Measurements from ENCODE around the gene EMP1. TPM values are rescaled to one million over a fixed set of nuclear protein-coding genes. Genes with fewer than 3 reads are reported as not detected.

The EMP1 gene
- total RNA-seq, 1 donor from 2014 or later = not detected

GRCh38 chr12:13183620-13184019 is 12.9 kb upstream of the EMP1 start:
- Mint-ChIP-seq H3K36me3 (ENCODE audit: unreplicated experiment) (no peaks in the 10 kb centered on the region), H3K27ac (ENCODE audit: unreplicated experiment) (no peak overlapping the region), H3K9me3 (ENCODE audit: unreplicated experiment) (no peaks in the 10 kb centered on the region), H3K27me3 (ENCODE audit: unreplicated experiment) (no peaks in the 10 kb centered on the region), H3K4me1 (ENCODE audit: low read depth, unreplicated experiment) (peaks cover 6% of the 10 kb centered on the region), H3K4me3 (ENCODE audit: unreplicated experiment) (no peak overlapping the region)
- DNase-seq = no peak
- no peak for TF ChIP-seq CTCF (IDR thresholded peaks at IDR 0.05; ENCODE audit: partially characterized antibody, unreplicated experiment)

- DNase-seq = no peak
- no peak overlapping the region for H3K27ac Mint-ChIP-seq (ENCODE audit: unreplicated experiment)
- TF ChIP-seq CTCF (IDR thresholded peaks at IDR 0.05; ENCODE audit: partially characterized antibody, unreplicated experiment) = no peak
- H3K4me3 Mint-ChIP-seq (ENCODE audit: unreplicated experiment) = no peak overlapping the region
- no peaks in the 10 kb centered on the region for H3K4me1 Mint-ChIP-seq (ENCODE audit: low read depth, unreplicated experiment)
- no peaks in the 10 kb centered on the region for H3K9me3 Mint-ChIP-seq (ENCODE audit: unreplicated experiment)
- no peaks in the 10 kb centered on the region for H3K36me3 Mint-ChIP-seq (ENCODE audit: unreplicated experiment)
- H3K27me3 Mint-ChIP-seq (ENCODE audit: unreplicated experiment) = no peaks in the 10 kb centered on the region
These were observed 10.2 kb upstream of the EMP1 start for GRCh38 chr12:13186302-13186701.

GRCh38 chr12:13187399-13187798 is 9.1 kb upstream of the EMP1 start:
- H3K27ac Mint-ChIP-seq (ENCODE audit: unreplicated experiment) = no peak overlapping the region

GRCh38 chr12:13189264-13189663 is 7.3 kb upstream of the EMP1 start:
- TF ChIP-seq CTCF (IDR thresholded peaks at IDR 0.05; ENCODE audit: partially characterized antibody, unreplicated experiment) = no peak
- Mint-ChIP-seq H3K27ac (ENCODE audit: unreplicated experiment) (no peak overlapping the region), H3K9me3 (ENCODE audit: unreplicated experiment) (no peaks in the 10 kb centered on the region), H3K27me3 (ENCODE audit: unreplicated experiment) (no peaks in the 10 kb centered on the region), H3K4me3 (ENCODE audit: unreplicated experiment) (no peak overlapping the region), H3K36me3 (ENCODE audit: unreplicated experiment) (no peaks in the 10 kb centered on the region), H3K4me1 (ENCODE audit: low read depth, unreplicated experiment) (no peaks in the 10 kb centered on the region)
- no peak for DNase-seq

More at GRCh38 chr12:13187399-13187798, 9.1 kb upstream of the EMP1 start:
- TF ChIP-seq CTCF (IDR thresholded peaks at IDR 0.05; ENCODE audit: partially characterized antibody, unreplicated experiment) = no peak
- Mint-ChIP-seq H3K36me3 (ENCODE audit: unreplicated experiment) (no peaks in the 10 kb centered on the region), H3K9me3 (ENCODE audit: unreplicated experiment) (no peaks in the 10 kb centered on the region), H3K4me1 (ENCODE audit: low read depth, unreplicated experiment) (no peaks in the 10 kb centered on the region), H3K27me3 (ENCODE audit: unreplicated experiment) (no peaks in the 10 kb centered on the region), H3K4me3 (ENCODE audit: unreplicated experiment) (no peak overlapping the region)
- no peak for DNase-seq

- Mint-ChIP-seq H3K9me3 (ENCODE audit: unreplicated experiment) (no peaks in the 10 kb centered on the region), H3K4me1 (ENCODE audit: low read depth, unreplicated experiment) (no peaks in the 10 kb centered on the region), H3K4me3 (ENCODE audit: unreplicated experiment) (no peak overlapping the region), H3K36me3 (ENCODE audit: unreplicated experiment) (no peaks in the 10 kb centered on the region), H3K27me3 (ENCODE audit: unreplicated experiment) (no peaks in the 10 kb centered on the region), H3K27ac (ENCODE audit: unreplicated experiment) (no peak overlapping the region)
- no peak for TF ChIP-seq CTCF (IDR thresholded peaks at IDR 0.05; ENCODE audit: partially characterized antibody, unreplicated experiment)
- no peak for DNase-seq
These were observed 6.3 kb upstream of the EMP1 start for GRCh38 chr12:13190275-13190674.
